Thyroid gland (tissue), 4 donors: Measurements from ENCODE around the gene AK9. TPM values are rescaled to one million over a fixed set of nuclear protein-coding genes. Genes with fewer than 3 reads are reported as not detected.
A peak's percentile ranks its signal among the peaks of the same experiment; 100 is the strongest.

Experiments used
- DNase-seq, 2 donors: peaks; one replicate each; pipeline ENCODE4 v3.0.0-alpha.2; 2019
- H3K27ac ChIP-seq, 3 donors: fragments of 200-600 bp; sonication (generic); 1 replicate in 2 of 3; 2 replicates in 1 of 3; pipeline ENCODE4 v1.5.1; 2016 to 2019; ENCODE audit warnings: mild to moderate bottlenecking in 1 of 3, moderate library complexity in 1 of 3
- H3K27me3 ChIP-seq: fragments of 200-600 bp; sonication (generic); one replicate; pipeline ENCODE4 v1.5.1; 2019
- H3K36me3 ChIP-seq, 2 donors: fragments of 200-600 bp; sonication (generic); one replicate each; pipeline ENCODE4 v1.5.1; 2016 to 2019
- H3K4me1 ChIP-seq, 2 donors: fragments of 200-600 bp; sonication (generic); one replicate each; pipeline ENCODE4 v1.5.1; 2017 to 2019
- H3K4me3 ChIP-seq, 3 donors: fragments of 200-600 bp; sonication (generic); replicated peaks in 1 of 3; 1 replicate in 2 of 3; 2 replicates in 1 of 3; pipeline ENCODE4 v1.5.1; 2016; ENCODE audit warnings: mild to moderate bottlenecking in 1 of 3
- H3K9me3 ChIP-seq: fragments of 200-600 bp; sonication (generic); one replicate; pipeline ENCODE4 v1.5.1; 2017
- CTCF ChIP-seq, 6 experiments: fragments of 200-600 bp in 3 of 6; fragments of 450-650 bp in 3 of 6; sonication (generic) in 3 of 6; IDR thresholded peaks; one replicate each; pipeline ENCODE4 v1.5.1; 2016 to 2019; ENCODE audit warnings: antibody characterized with exemption in 6 of 6, mild to moderate bottlenecking in 2 of 6, inconsistent platforms in 1 of 6, moderate library complexity in 1 of 6
- POLR2A ChIP-seq, 2 donors: fragments of 450-650 bp; IDR thresholded peaks; one replicate each; pipeline ENCODE4 v1.6.1; 2017; ENCODE audit warnings: antibody characterized with exemption in 2 of 2, mild to moderate bottlenecking in 2 of 2, moderate library complexity in 1 of 2
- WGBS, 2 donors: methylation state at CpG; one replicate each; pipeline ENCODE4 v1.1.5; 2017; 5-methylcytosine and 5-hydroxymethylcytosine counted together
- intact Hi-C: fragments of 100-400 bp; cut with DNase I; formaldehyde crosslinking; loops from one replicate; pipeline ENCODE4 v1.15.1; 2023
- total RNA-seq, 4 donors: library from RNA; depleted of rRNA; stranded (reverse); fragments of >200 nt; gene quantifications; one replicate each; pipeline ENCODE4 v1.2.3, GENCODE V29; 2016

Gene AK9
- total RNA-seq, 4 donors from 2014 or later = 12.5 to 42.6 (median 15.3) TPM

GRCh38 chr6:109455437-109456110, 235.4 kb downstream of the AK9 start, which contains the start of gene MICAL1:
Gene MICAL1 (minus strand): TSS chr6:109455772. CDS start chr6:109454196, 1,576 bp downstream.
- no peaks in the 10 kb centered on the region for H3K9me3 ChIP-seq
- peak within 1 kb of the TSS; percentile 33 to 60 (median 41) for H3K4me3 ChIP-seq
- peak within 1 kb of the TSS in 2 of 3 donors; percentile 52 to 71 for H3K27ac ChIP-seq
- DNase-seq = peak; percentile 67 to 70
- intact Hi-C loops = no loop called here
- no peaks in the 10 kb centered on the region for H3K36me3 ChIP-seq
- peaks cover 17 to 43% of the 10 kb centered on the region in 2 donors for H3K4me1 ChIP-seq
- H3K27me3 ChIP-seq = no peaks in the 10 kb centered on the region
- 0 to 3% methylated on average over 5 to 29 of the region's 70 CpGs for WGBS, 2 donors
- TF ChIP-seq CTCF (IDR thresholded peaks at IDR 0.05) (peak in 3 of 6 experiments; percentile 21 to 41 (median 32)), POLR2A (IDR thresholded peaks at IDR 0.05) (peak in 1 of 2 donors; percentile 10)

GRCh38 chr6:109454496-109455436, 236.2 kb downstream of the AK9 start:
- TF ChIP-seq CTCF (IDR thresholded peaks at IDR 0.05) = no peak
- no peak for TF ChIP-seq POLR2A (IDR thresholded peaks at IDR 0.05)
- Histone ChIP-seq H3K27me3 (no peaks in the 10 kb centered on the region), H3K4me3 (peak overlapping the region; percentile 23 to 60 (median 41)), H3K27ac (peak overlapping the region in 2 of 3 donors; percentile 52 to 71), H3K4me1 (peaks cover 11 to 39% of the 10 kb centered on the region in 2 donors), H3K9me3 (no peaks in the 10 kb centered on the region), H3K36me3 (no peaks in the 10 kb centered on the region)
- intact Hi-C loops = no loop called here
- DNase-seq = peak in 1 of 2 donors; percentile 21
- WGBS, 2 donors = 22 to 49% methylated on average over 21 to 28 of the region's 48 CpGs

- no peaks in the 10 kb centered on the region for H3K9me3 ChIP-seq
- WGBS, 2 donors = 93 to 97% methylated on average over 23 to 27 of the region's 27 CpGs
- H3K36me3 ChIP-seq = no peaks in the 10 kb centered on the region
- no peak overlapping the region for H3K27ac ChIP-seq
- intact Hi-C loops = no loop called here
- H3K4me1 ChIP-seq = peaks cover 11 to 36% of the 10 kb centered on the region in 2 donors
- no peak for TF ChIP-seq CTCF (IDR thresholded peaks at IDR 0.05)
- no peak for TF ChIP-seq POLR2A (IDR thresholded peaks at IDR 0.05)
- DNase-seq = no peak
- H3K27me3 ChIP-seq = no peaks in the 10 kb centered on the region
- no peak overlapping the region for H3K4me3 ChIP-seq
Measured at GRCh38 chr6:109453594-109454495, 237.2 kb downstream of the AK9 start.

GRCh38 chr6:109453156-109453555, 237.8 kb downstream of the AK9 start:
- Histone ChIP-seq H3K27ac (no peak overlapping the region), H3K4me1 (peaks cover 11 to 36% of the 10 kb centered on the region in 2 donors), H3K36me3 (no peaks in the 10 kb centered on the region), H3K27me3 (no peaks in the 10 kb centered on the region), H3K9me3 (no peaks in the 10 kb centered on the region), H3K4me3 (no peak overlapping the region)
- no peak for DNase-seq
- intact Hi-C loops = no loop called here
- no peak for TF ChIP-seq CTCF (IDR thresholded peaks at IDR 0.05)
- TF ChIP-seq POLR2A (IDR thresholded peaks at IDR 0.05) = no peak
- 87 to 100% methylated on average over 2 of the region's 2 CpGs for WGBS, 2 donors
